ENCODE results near the gene MSI1.

Gene MSI1
- 0.04 to 0.10 reads per million in 2 donors for total RNA-seq

DNA sequence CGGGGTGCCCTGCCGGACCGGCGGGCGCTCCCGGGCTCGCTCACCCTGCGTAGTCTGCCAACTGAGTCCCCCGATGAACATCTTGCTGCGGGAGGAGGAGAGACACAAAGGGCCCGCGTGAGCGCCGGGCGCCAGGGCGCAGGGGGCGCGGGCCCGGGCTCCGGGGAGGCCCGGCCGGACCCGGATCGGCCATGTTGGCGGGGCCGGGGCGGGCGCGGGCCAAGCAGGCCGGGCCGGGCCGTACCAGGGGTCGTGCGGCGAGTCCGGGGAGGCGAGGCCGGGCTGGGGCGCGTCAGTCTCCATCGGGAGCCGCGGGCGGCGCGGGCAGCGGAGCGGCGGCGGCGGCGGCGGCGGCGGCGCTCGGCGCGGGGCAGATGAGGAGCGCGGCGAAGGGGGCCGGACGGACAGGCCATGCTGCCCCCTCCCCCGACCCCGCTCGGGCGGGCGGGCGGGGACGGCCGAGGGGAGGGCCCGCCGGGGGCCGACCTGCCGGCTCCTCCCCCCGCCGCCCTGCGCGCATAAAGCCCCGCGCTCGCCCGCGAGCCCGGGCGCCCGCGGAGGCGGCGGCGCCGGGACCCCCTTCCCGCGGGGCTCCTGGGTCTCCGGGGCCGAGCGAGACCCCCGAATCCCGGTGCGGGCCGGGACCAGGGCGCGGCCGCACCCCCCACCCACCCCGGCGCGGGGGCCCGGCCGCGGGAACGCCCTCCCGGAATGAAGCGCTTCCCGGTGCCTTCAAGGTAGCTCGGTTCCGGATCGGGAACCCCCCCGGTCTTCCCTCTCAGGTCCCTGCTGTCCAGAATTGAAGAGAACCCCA, at the start of gene MSI1:
MSI1 (minus strand) TSS at position 376 of the 814 bp plus-strand sequence; CDS start at position 303, 73 bp downstream.
- DNase-seq: no peak

DNA sequence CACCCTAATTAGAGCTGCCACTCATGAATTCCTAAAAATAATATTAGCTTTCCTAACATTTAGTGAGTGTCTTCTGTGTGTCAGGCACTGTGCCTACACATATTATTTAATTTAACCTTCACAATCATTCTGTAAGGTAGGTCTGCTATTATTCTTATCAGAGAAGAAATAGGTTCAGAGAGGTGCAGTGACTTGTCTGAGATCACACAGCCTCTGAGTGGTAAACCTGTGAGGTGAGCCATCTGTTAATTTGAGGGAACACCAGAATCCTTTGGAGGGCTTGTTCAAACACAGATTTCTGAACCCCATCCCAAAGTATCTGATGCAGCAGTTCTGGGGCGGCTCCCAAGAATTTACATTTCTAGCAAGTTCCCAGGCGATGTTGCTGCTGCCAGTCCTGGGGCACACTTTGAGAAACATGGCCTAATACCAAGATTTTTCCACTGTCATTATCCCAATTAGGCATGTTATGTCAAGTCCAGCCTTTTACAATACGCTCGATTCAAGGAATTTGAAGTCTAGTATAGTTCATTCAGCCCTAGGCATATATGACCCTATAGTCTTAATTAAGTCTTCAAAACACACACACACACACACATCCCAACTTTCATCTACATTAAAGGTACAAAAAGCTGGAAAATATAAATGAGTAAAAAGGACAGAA, 49.1 kb upstream of the MSI1 start:
- DNase-seq: no peak

DNA sequence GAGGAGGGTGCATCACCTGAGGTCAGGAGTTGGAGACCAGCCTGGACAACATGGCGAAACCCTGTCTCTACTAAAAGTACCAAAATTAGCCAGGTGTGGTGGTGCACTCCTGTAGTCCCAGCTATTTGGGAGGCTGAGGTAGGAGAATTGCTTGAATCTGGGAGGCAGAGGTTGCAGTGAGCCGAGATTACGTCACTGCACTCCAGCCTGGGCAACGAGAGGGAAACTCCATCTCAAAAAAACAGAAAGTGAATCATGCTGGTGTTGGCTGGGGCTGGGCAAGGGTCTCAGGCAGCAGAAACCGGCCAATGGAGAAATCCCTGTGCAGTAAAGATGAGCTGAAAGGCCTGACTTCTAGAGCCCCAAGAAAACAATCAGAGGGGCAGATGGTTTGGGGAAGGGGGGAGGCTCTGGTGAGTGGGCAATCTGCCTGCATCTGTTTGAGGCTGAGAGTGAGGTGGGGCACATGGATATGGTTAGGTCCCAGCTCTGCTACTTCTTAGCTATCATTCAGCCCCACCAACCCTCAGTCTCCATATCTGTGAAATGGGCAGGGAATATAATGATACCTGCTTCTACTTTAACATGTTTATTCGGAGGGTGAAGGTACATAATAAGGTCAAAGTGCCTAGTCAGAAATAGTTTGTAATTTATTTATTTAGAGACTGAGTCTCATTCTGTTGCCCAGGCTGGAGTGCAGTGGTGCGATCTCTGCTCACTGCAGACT, 47.7 kb upstream of the MSI1 start:
- DNase-seq: no peak

DNA sequence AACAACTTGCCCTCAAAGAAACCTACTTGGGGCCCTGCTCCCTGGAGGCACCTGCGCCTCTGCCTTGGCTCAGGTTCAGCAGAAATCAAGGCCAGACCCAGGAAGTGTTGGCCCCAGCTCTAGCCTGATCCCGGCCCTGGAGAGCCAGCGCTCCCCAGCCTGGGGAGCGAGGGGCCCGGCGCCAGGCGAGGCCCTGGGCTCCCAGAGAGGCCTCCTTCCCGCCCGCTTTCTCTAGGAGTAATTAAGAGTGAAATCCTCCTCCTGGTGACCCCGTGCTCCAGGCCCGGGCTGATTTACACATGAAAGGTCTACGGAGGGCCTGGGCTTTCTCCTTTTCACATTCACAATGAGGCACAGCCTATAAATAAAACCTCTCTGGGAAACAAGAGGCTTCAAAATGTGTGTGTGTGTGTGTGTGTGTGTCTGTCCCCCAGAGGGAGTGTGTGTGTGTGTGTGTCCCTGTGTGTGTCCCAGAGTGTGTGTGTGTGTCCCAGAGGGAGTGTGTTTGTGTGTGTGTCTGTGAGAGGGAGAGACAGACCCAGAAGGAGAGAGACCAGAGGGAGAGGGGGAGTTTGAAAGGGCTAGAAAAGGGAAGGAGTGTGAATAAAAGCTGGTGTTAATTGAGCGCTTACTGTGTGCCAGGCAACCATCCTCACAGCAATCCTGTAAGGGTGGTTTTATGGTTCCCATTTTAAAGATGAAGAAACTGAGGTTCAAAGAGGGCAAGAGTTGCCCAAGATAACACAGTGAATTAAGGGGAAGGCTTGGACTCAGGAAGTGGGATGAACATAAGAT, 45.1 kb upstream of the MSI1 start:
- no peak for DNase-seq

DNA sequence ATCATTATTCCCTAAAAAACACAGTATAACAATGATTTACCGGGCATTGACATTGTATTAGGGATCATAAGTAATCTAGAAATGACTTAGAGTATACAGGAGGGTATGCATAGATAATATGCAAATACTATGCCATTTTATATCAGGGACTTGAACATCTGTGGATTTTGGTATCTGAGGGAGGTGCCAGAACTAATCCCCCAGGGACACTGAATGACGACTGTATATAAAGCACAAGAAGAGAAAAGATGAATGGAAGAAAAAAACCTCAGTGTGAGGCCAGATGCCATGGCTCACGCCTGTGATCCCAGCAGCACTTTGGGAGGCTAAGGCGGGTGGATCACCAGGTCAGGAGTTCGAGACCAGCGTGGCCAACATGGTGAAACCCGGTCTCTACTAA, 43.5 kb upstream of the MSI1 start:
- no peak for DNase-seq

DNA sequence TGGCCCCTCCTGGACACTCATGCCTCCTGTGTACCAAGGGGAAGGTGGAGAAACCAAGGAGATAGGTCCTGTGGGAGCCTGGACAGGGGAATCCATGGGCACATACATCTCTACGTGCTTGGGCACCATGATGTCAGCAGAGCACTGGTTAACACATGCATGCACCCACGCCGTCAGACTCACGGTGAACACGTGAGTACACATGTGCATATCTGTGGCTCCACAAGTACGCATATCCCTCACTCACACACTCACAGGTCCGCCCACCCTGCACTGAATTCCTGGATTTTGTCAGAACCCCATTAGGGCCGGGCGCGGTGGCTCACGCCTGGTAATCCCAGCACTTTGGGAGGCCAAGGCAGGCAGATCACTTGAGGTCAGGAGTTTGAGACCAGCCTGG, 39.8 kb upstream of the MSI1 start:
- no peak for DNase-seq

DNA sequence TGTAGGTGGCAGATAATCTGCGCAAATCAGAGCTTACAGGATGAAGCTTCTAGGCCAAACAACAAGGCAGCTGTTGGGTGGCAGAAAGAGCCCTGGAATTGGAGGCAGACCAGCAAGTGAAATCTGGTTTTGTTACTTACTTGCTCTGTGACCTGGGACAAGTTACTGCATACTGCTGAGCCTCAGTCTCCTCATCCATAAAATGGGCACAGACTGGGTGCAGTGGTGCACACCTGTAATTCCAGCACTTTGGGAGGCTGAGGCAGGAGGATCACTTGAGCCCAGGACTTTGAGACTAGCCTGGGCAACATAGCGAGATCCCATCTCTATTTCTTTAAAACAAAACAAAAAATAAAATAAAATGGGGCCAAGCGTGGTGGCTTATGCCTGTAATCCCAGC, 37.6 kb upstream of the MSI1 start:
- DNase-seq: no peak

DNA sequence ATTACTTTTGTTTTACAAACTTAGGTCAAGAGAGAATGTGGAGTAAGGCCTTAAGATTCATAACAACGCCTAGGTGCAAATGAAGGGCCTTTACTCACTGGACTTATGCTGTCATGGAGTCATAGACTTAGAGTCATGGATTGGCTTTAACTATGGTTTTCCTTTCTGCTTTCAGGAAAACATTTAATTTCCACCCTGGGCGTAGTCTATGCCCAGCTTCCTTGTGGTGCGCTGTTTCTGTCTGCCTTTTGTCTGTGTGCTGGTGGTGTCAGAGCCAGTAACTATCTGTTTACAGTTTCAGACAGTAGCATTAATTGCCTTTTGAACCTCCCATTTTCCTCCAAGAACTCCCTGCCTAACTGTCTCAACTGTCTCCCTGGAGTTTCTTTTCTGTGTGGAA, 37.1 kb upstream of the MSI1 start:
- DNase-seq: no peak

DNA sequence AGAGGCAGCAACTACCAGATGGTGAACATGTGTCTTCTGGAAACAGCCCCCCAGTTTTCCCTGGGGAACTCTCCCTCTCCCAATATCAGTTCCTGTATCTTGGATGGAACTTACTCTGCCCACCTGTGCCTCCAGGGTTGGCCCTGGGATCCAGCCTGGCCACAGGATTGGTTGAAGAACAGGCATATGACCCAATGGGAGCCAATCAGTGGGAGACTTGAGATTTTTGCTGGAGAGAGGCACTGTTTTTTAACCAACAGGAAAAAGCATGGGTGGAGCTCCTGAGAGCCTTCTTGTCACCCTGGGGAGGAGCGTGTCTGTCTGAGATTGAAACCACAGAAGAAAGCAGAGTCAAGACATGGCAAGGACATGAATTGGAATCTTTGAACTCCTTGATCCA, 35.3 kb upstream of the MSI1 start:
- no peak for DNase-seq

DNA sequence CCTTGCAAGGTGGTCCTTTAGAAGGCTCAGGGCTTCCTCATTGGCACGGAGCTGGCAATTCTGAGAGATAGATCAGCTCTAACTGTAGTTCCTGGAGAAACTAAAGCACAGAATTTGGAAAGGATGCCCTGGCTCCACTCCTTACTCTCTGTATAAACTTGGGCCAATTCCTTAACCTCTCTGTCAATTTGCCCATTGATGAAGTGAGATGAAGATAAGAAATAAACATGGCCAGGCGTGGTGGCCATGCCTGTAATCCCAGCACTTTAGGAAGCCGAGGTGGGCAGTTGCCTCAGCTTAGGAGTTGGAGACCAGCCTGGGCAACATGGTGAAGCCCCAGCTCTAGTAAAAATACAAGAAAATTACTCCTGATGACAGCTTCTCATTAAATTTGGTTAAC, 34.9 kb upstream of the MSI1 start:
- no peak for DNase-seq

DNA sequence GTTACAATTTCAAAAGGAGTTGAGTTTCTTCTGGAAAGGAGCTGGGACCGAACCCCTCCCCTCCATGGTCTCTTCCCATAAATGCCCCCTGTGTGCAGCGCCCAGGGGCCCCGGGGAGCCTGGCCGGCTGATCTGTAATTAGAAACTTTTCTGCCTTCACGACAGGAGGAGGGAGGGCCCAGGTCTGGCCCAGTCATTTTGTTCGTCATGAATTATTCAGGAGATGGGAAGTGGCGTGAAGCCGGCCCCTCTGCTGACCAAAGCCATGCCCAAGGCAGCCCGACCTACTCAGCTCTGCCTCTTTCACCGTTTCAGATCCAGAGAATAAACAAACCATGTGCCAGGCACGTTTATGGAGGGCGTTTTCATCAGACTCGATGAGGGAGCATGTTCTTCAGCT, 33.3 kb upstream of the MSI1 start:
- no peak for DNase-seq

DNA sequence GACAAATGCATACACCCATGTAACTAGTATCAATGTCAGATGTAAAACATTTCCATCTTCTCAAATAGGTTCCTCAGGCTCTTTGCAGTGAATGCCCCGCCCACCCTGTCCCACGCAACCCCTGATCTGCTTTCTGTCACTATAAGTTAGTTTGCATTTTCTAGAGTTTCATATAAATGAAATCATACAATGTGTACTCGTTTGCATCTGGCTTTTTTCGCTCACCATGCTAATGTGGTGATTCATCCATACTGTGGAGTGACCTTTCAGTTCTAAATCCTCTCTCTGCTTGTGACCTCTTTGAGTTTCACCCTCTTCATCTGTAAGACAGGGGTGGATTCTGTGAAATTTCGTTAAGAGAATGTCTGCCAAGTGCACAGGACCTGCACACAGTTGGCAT, 30.6 kb upstream of the MSI1 start:
- DNase-seq: no peak

DNA sequence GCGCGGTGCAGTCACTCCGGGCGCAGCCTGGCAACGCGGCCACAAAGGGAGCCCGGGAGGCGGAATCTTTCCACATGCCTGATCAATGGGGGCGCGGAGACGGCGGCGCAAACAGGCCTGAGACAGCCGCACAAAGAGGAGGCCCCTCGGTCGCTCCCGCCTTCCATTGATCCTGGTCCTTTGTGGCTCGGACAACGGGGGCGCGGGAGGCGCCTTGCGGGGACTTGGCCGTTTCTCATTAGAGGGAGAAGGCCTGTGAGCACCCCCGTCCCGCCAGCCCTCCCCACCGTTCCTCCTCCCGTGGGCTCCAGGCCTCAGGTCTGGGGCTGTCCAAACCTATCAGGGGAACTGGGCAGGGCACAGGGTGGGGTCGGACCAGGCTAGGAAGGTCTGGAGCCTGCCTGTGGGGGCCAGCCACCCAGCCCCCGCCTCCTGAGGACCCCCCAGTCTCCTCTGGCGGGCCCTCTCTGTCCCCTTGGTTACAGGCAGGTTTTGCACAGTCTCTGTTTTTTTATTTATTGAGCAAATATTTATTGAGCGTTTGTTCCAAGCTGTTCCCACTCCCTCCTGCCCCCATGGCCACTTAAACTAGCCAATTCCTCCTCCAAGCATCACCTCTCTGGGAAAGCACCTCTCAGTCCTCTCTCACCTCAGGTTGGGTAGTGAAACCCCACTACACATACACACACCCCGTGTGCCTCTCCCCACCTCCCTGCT, 29.0 kb upstream of the MSI1 start:
- DNase-seq: no peak

DNA sequence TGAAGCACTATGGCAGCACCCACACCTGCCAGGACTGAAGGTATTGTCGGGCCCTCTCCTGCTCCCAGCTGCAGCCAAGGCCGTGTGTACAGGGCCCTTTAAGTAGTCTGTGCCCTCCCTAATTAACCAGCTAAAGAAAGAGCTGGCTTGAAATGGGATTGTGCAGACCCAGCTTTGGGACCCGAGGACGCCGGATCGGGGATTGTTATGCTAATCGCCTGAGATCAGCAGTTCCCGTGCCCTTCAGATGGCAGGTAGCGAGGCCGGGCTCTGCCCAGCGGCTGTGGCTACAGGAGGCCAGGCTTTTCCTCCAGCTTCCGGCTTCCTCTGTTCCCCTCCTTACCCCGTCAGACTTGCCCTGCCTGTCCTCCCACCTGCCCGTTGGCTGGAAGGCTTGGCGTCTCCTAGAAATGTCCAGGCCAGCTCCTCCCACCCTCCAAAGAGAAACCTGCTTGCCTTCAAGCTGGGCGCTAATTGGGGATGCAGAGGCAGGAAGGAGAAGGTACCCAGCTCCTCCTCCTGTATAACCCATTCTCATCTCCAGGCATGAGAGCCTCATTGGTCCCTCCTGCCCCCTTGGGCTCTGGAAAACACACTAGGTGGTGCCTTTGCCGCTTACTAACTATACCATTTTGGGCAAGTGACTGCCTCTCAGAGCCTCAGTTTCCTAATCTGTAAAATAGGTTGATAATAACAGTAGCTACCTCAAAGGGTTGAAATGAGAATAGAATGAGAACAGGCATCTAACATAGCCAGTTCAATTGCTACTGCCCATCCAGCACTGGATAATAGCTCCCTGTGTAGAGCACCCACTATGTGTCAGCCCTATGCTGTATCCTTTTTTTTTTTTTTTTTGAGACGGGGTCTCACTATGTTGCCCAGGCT, 25.8 kb upstream of the MSI1 start:
- DNase-seq: no peak

DNA sequence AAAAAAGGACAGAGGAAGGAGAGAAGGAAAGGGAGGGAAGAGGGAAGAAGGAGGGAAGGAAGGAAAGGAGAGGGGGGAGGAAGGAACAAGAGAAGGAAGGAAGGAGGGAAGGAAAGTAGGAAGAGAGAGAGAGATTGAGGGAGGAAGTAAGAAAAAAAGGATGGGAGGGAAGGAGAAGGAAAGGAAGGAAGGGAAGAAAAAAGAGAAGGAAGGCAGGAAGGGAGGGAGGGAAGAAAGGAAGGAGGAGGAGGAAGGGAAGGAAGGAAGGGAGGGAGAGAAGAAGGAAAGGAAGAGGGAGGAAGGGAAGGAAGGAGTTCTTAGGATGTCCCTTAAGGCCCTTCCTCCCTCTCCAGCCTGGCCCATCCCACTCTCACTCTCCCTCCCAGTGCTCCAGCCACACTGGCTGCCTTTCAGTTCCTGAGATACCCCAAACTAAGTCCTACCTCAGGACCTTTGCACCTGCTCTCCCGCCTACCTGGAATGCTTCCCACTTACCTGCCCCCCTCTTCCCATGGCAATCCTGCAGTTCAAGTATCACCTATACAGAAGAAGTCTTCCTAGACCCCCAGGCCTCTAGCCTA, 21.7 kb upstream of the MSI1 start:
- no peak for DNase-seq

DNA sequence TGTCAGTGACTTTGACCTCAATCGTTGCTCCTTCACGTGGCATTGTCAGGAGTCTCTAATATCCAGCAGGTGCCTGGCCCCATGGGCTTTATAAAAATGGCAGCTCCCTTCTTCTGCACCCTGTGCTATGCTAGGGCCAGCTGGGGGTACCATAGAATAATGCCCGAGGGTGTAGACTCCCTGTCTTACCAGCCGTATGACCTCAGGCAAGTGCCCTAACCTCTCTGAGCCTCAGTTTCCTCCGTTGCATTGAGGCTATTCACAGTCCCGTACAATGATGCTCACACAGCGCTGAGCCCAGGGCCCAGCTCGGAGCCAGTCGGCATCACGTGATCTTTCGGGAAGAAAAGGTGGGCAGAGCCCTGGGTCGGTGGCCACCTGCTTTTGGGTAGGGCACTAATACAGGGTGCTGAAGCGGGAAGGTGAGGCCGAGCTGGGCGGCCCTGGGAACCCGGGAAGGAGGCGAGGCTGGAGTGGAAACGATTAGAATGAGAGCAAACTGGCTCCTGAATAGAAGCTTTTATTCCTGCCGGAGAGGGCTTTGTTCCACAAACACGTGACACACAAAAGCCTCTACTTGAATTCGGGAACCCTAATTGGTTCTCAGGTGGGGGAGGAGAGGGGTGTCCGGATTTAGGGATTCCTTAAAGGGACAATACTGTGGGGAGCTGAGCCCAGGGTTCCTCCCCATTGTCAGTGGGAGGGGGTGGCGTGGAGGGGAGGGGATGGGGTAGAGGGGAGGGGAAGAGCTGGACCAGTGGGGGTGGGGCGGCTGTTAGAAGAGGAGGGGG, 19.9 kb upstream of the MSI1 start:
- DNase-seq: no peak

DNA sequence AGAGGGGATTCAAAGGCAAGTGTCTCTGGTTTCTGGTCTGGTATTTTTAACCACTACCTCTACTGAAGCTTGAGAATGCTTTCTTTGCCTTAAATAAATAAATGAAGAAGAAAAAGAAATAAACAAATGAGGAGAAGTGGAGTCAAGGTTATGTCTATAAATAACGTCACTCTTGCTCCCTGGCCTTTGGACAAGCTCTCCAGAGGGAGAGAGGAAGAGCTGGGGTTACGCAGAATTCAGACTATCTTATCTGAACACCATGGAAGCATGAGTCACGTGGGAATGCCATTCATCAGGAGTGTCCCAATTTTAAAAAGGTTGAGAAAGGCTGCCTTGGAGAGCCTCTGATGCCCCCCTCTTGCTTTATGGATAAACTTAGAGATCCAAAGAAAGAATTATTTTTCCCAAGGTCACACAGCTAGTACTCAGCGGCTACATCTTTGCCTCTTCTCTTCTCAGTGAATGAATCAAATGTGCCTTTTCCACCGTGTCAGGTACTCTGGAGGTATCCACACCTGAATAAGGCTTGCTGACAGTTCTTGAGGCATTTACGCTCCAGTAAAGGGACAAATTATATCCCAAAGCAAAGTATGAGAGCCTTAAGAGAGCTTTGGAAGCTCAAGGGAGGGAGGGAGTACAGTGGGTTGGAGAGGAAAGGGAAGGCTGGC, 12.9 kb upstream of the MSI1 start:
- no peak for DNase-seq

DNA sequence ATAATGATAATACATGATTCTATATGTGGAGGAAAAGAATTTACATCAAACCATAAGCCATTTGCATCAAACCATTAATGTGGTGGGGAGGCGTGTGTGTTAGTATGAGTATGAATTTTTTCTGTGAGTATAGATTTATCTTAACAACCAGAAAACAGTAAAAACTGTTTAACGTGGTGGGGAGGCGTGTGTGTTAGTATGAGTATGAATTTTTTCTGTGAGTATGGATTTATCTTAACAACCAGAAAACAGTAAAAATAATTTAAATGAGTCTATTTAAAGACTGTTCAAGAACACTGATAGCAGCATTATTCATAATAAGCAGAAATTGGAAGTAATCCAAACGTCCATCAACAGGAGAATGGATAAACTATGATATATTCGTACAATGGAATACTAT, 9.1 kb upstream of the MSI1 start:
- DNase-seq: no peak

DNA sequence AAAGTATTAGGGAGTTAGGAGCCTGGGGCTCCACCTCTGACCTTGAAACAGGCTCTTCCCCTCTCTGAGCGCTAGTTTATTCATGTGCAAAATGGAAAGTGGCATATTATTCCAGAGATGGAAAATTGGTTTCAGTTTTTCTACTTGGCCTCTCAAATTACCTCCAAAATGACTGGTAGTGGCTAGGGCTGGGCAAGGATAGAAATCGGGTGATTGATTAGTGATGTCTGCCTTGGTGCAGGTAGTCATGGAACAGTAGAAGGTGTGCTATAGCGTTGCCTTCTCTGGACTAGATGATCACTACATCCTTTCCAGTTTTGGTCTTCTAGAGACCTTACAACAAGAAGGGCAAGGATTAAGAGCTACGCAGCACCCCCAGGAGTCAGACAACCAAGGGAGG, 8.6 kb upstream of the MSI1 start:
- DNase-seq: no peak
